GM21526 (cell line): Measurements from ENCODE around the gene NEURL4.
A peak's percentile ranks its signal among the peaks of the same experiment; 100 is the strongest.

Experiments used
- ATAC-seq: cut with Tn5 transposase; IDR thresholded peaks from one replicate; pipeline ENCODE4 v1.9.1; 2021; ENCODE audit warnings: moderate library complexity; ENCODE audit not compliant: unreplicated experiment, low FRiP score

The NEURL4 gene

GRCh38 chr17:7281074-7281952 is 47.8 kb downstream of the NEURL4 start, which contains the start of gene SLC2A4:
SLC2A4 (plus strand) TSS chr17:7281718; CDS start chr17:7281935, 217 bp downstream.
- peak; percentile 42 for ATAC-seq

GRCh38 chr17:7280519-7281073 is 48.5 kb downstream of the NEURL4 start:
- peak; percentile 53 for ATAC-seq

DNA sequence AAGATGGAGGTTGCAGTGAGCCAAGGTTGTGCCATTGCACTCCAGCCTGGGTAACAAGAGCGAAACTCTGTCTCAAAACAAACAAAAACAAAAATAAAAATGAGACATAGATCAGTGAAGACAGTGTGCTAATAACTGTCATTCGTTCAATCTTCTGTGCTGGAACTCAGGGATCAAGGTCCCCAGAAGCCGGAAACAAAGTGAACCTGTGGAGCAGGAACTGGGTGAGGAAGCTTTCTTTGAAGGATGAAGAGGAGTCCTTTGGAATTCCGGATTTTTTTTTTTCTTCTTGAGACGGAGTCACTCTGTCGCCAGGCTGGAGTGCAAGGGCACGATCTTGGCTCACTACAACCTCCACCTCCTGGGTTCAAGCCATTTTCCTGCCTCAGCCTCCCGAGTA is 49.7 kb downstream of the NEURL4 start:
- no peak for ATAC-seq

GRCh38 chr17:7266784-7267183 is 62.4 kb downstream of the NEURL4 start:
- ATAC-seq, result no peak
